ENCODE data around the gene SPOCK2. TPM values are rescaled to one million over a fixed set of nuclear protein-coding genes. Genes with fewer than 3 reads are reported as not detected.

Gene SPOCK2
- polyA plus RNA-seq, 1 of the 3 experiments (the other 2 are of a cell fraction) = 0.18 TPM

GRCh38 chr10:72011976-72012512, 76.3 kb downstream of the SPOCK2 start:
- no peaks in the 10 kb centered on the region for H3K9me3 ChIP-seq
- no peaks in the 10 kb centered on the region for H3K9me2 ChIP-seq
- no peaks in the 10 kb centered on the region for H4K20me1 ChIP-seq (ENCODE audit: insufficient read depth)
- no peak for DNase-seq
- POLR2A ChIA-PET = no interaction called here
- TF ChIP-seq SMC3 (IDR thresholded peaks at IDR 0.05; ENCODE audit: low read depth, low read length) (no peak), JUND (IDR thresholded peaks at IDR 0.05) (no peak), NRF1 (IDR thresholded peaks at IDR 0.05; ENCODE audit: low read depth, low read length) (no peak), POLR2AphosphoS5 (IDR thresholded peaks at IDR 0.05; ENCODE audit: low read depth, low read length) (no peak), RXRA (IDR thresholded peaks at IDR 0.05; ENCODE audit: borderline replicate concordance, low read depth) (no peak), RFX5 (IDR thresholded peaks at IDR 0.05; ENCODE audit: low read length) (no peak), CHD2 (IDR thresholded peaks at IDR 0.05; ENCODE audit: low read length, partially characterized antibody) (no peak), CTCF (IDR thresholded peaks at IDR 0.05) (no peak), NFIC (IDR thresholded peaks at IDR 0.05; ENCODE audit: borderline replicate concordance) (no peak), EZH2phosphoT487 (IDR thresholded peaks at IDR 0.05; ENCODE audit: borderline replicate concordance, low read depth) (no peak), YY1 (IDR thresholded peaks at IDR 0.05; ENCODE audit: low read depth) (no peak), TEAD4 (IDR thresholded peaks at IDR 0.05; ENCODE audit: borderline replicate concordance, insufficient read depth) (no peak), USF2 (IDR thresholded peaks at IDR 0.05; ENCODE audit: borderline replicate concordance, low read depth, low read length) (no peak), TCF12 (IDR thresholded peaks at IDR 0.05) (no peak), TAF1 (IDR thresholded peaks at IDR 0.05; ENCODE audit: borderline replicate concordance, low read depth, low read length) (no peak), MAX (IDR thresholded peaks at IDR 0.05; ENCODE audit: low read depth) (no peak)
- TF ChIP-seq, protein P1, sequence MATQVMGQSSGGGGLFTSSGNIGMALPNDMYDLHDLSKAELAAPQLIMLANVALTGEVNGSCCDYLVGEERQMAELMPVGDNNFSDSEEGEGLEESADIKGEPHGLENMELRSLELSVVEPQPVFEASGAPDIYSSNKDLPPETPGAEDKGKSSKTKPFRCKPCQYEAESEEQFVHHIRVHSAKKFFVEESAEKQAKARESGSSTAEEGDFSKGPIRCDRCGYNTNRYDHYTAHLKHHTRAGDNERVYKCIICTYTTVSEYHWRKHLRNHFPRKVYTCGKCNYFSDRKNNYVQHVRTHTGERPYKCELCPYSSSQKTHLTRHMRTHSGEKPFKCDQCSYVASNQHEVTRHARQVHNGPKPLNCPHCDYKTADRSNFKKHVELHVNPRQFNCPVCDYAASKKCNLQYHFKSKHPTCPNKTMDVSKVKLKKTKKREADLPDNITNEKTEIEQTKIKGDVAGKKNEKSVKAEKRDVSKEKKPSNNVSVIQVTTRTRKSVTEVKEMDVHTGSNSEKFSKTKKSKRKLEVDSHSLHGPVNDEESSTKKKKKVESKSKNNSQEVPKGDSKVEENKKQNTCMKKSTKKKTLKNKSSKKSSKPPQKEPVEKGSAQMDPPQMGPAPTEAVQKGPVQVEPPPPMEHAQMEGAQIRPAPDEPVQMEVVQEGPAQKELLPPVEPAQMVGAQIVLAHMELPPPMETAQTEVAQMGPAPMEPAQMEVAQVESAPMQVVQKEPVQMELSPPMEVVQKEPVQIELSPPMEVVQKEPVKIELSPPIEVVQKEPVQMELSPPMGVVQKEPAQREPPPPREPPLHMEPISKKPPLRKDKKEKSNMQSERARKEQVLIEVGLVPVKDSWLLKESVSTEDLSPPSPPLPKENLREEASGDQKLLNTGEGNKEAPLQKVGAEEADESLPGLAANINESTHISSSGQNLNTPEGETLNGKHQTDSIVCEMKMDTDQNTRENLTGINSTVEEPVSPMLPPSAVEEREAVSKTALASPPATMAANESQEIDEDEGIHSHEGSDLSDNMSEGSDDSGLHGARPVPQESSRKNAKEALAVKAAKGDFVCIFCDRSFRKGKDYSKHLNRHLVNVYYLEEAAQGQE (IDR thresholded peaks at IDR 0.05; ENCODE audit: low read depth, low read length) = no peak
- TF ChIP-seq, protein P2, sequence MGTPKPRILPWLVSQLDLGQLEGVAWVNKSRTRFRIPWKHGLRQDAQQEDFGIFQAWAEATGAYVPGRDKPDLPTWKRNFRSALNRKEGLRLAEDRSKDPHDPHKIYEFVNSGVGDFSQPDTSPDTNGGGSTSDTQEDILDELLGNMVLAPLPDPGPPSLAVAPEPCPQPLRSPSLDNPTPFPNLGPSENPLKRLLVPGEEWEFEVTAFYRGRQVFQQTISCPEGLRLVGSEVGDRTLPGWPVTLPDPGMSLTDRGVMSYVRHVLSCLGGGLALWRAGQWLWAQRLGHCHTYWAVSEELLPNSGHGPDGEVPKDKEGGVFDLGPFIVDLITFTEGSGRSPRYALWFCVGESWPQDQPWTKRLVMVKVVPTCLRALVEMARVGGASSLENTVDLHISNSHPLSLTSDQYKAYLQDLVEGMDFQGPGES (IDR thresholded peaks at IDR 0.05; ENCODE audit: low read depth, low read length) = no peak
- WGBS (ENCODE audit: low lambda C conversion rate) = 88% methylated on average over 4 of the region's 7 CpGs
- H3K79me2 ChIP-seq (ENCODE audit: insufficient read depth) = peaks cover 3% of the 10 kb centered on the region; the same call in 1 of the 2 replicates
- no peaks in the 10 kb centered on the region for H3K27me3 ChIP-seq (ENCODE audit: insufficient read depth)
- no peak overlapping the region for H3K4me2 ChIP-seq
- H3F3A ChIP-seq (replicated peaks; ENCODE audit: insufficient read depth) = peaks cover 3% of the 10 kb centered on the region
- CTCF ChIA-PET = interaction anchor here (0.6 to 3.5 kb wide), 5 partner anchors 36 to 325 kb away, joined by 3 to 19 read pairs (median 6); no protein-coding TSS in a partner anchor
- H3K9ac ChIP-seq = no peak overlapping the region
- H3K27ac ChIP-seq (ENCODE audit: low read depth in 2 of 2, low read length in 1 of 2) = no peak overlapping the region; a peak in 1 of 4 replicates
- peaks cover 0 to 11% of the 10 kb centered on the region in 2 experiments for H3K36me3 ChIP-seq (replicated peaks in 1 of 2; ENCODE audit: control insufficient read depth in 1 of 2, insufficient read depth in 2 of 2, low read length in 1 of 2)
- no peak overlapping the region for H2AFZ ChIP-seq (ENCODE audit: low read depth)
- peaks cover 13 to 55% of the 10 kb centered on the region in 2 experiments for H3K4me1 ChIP-seq (ENCODE audit: control insufficient read depth in 1 of 2, insufficient read depth in 2 of 2, low read depth in 1 of 2, low read length in 1 of 2)
- H3K4me3 ChIP-seq (ENCODE audit: low read depth in 2 of 2, low read length in 1 of 2) = no peak overlapping the region
